Hippocampal formation (tissue), 2 donors: Measurements from ENCODE around the gene ETV2.
"Not testable (repeated sequence)": the region's sequence is repeated elsewhere in the genome, so short reads cannot be mapped to it uniquely, and the experiment has no call there.

ENCODE experiments used
- DNase-seq, 2 donors: peaks; one replicate each; lab custom pipeline; 2025; lab: John Stamatoyannopoulos, UW

ETV2 gene, protein sequence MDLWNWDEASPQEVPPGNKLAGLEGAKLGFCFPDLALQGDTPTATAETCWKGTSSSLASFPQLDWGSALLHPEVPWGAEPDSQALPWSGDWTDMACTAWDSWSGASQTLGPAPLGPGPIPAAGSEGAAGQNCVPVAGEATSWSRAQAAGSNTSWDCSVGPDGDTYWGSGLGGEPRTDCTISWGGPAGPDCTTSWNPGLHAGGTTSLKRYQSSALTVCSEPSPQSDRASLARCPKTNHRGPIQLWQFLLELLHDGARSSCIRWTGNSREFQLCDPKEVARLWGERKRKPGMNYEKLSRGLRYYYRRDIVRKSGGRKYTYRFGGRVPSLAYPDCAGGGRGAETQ

GRCh38 chr19:35641515-35642151, at the start of gene ETV2:
Gene ETV2 (plus strand): TSS chr19:35641745. CDS start chr19:35642461, 716 bp downstream.
- no peak for DNase-seq

GRCh38 chr19:35592226-35592625, 49.3 kb upstream of the ETV2 start:
- DNase-seq, result peak in 1 of 2 donors; percentile 3

- DNase-seq, result not testable (repeated sequence)
Measured at GRCh38 chr19:35595026-35595425, 46.5 kb upstream of the ETV2 start.

DNA sequence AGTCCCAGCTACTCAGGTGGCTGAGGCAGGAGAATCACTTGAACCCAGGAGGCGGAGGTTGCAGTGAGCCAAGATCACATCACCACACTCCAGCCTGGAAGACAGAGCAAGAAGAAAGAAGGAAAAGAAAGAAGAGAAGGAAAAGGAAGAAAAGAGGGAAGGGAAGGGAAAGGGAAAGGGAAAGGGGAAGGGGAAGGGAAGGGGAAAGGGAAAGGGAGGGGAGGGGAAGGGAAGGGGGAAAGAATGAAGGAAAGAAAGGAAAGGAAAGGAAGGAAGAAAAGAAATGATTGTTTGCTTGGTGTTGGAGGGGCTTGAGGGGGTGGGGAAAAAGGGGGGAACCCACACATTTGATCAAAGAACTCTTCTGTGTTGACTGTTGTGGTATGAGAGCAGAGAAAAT, 45.6 kb upstream of the ETV2 start:
- DNase-seq, result no peak

DNA sequence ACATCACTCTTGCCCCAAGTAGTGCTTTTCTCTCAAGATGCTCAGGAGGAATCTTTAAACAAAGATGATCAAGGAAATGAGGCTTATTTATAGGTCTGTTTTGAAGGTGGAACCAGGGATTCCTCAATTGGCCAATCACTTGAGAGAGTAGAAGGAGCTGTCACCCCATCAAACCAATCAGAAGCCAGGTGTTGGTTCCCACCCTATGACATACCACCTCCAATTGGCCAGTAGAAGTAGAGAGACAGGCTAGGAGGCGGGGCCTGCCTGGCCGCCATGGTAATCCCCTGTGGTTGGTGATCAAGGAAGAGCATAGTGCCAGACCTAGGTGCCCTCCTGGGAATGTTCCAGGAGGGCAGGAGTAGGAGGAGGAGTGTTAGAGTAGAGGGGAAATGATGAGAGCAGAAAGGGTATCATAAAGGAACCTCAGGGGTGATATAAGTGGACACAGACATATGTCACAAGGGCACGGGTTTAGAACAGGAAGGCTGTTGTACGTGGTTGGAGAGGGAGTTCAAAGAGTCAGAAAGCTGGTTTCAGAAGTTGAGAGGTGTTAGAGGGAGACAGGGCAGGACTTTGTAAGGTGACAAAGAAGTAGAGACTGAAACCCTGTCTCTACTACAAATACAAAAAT, 45.1 kb upstream of the ETV2 start:
- no peak for DNase-seq

- no peak for DNase-seq
Measured at GRCh38 chr19:35601971-35602370, 39.6 kb upstream of the ETV2 start.

DNA sequence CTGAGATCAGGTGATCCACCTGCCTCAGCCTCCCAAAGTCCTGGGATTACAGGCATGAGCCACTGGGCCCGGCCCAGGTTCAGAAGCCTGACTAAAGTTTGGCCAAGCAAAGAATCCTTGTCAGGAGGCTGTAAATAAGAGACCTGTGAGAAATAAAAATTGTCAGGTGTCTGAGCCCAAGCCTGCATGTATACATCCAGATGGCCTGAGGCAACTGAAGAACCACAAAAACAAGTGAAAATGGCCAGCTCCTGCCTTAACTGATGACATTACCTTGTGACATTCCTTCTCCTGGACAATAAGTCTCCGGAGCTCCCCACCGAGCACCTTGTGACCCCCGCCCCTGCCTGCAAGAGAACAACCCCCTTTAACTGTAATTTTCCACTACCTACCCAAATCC, 37.1 kb upstream of the ETV2 start:
- DNase-seq, result not testable (repeated sequence)

DNA sequence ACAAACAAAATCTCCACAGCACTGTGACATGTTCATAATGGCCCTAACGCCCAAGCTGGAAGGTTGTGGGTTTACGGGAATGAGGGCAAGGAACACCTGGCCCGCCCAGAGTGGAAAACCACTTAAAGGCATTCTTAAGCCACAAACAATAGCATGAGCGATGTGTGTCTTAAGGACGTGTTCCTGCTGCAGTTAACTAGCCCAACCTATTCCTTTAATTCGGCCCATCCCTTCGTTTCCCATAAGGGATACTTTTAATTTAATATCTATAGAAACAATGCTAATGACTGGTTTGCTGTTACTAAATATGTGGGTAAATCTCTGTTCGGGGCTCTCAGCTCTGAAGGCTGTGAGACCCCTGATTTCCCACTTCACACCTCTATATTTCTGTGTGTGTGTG, 34.4 kb upstream of the ETV2 start:
- not testable (repeated sequence) for DNase-seq

- DNase-seq, result no peak
Measured at GRCh38 chr19:35607661-35608060, 33.9 kb upstream of the ETV2 start.

DNA sequence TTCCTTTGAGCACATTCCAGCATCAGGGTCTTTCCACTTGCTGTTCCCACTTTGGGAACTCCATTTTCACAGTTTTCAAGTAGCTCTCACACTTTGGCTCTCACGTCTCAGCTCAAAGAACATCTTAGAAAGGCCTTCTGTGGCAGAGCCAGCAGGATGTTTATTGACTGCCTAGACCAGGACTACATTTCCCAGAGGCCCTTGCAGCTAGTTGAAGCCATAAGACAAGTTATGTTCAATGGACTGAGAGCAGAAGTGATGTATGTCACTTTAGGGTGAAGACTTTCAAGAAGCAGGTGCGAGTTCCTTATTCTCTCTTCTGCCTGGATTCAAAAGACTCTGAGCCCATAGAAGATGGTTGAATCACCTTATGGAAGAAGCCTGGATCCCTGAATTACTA, 33.3 kb upstream of the ETV2 start:
- DNase-seq, result no peak

GRCh38 chr19:35609851-35610353, 31.6 kb upstream of the ETV2 start:
- DNase-seq, result no peak

- DNase-seq, result no peak
Measured at GRCh38 chr19:35612224-35612558, 29.4 kb upstream of the ETV2 start.

DNA sequence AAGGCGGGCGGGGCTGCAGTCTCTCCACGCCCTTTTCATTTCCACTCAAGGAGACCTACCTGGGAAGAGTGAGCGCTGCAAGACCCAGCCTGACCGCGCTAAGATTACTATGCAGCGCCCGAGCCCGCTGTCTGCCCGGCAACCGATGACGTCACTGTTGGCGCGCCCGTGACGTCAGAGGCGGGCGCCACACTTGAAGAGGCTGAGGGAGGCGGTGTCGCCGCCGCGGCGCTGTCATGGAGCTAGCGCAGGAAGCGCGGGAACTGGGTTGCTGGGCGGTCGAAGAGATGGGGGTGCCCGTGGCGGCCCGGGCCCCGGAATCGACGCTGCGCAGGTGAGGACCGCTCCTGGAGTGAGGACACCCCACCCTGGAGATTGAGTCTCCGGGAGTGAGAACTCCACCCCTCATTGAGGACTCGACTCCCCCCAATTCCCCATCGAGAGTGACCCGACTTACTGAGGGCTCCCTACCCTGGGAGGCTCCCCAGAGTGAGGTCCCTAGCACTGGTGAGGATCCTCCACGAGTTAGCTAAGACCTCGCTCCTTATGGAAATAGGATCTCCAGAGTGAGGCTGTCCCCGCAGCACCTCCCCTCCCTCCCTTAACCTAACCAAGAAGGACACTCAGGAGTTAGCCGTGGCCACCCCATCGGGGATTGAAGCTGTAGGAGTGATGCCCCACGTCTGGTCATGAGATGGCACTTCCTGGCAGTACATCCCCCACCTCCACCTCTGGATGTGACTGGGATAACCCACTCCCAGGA, 28.8 kb upstream of the ETV2 start, which contains the start of gene HAUS5:
Gene HAUS5, plus strand, starts transcription at position 177 of the 763 bp plus-strand sequence. Its CDS starts 60 bp downstream, at position 237.
- DNase-seq, result peak; percentile 68 to 80

DNA sequence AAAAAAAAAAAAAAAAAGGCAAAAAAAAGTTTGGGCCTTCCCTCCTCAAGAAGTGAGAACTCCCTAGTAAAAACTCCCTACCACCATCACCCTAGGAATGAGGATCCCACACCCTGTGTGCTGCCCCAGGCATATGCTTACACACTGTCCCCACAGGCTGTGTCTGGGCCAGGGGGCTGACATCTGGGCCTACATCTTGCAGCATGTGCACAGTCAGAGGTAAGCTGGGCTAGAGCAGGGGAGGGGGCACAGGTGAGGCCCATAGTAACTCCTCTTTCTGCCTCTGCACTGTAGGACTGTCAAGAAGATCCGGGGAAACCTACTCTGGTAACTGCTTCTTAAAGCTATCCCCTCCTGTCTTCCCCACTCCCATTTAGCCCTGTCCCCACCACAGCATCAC, 28.0 kb upstream of the ETV2 start:
- no peak for DNase-seq

GRCh38 chr19:35615036-35615435, 26.5 kb upstream of the ETV2 start:
- DNase-seq, result no peak

GRCh38 chr19:35618857-35619256, 22.7 kb upstream of the ETV2 start:
- no peak for DNase-seq

- DNase-seq, result no peak
Measured at GRCh38 chr19:35619290-35619923, 22.1 kb upstream of the ETV2 start.

- DNase-seq, result no peak
Measured at GRCh38 chr19:35620001-35620400, 21.5 kb upstream of the ETV2 start.

- DNase-seq, result no peak
Measured at GRCh38 chr19:35621708-35622107, 19.8 kb upstream of the ETV2 start.

- DNase-seq, result no peak
Measured at GRCh38 chr19:35622750-35623149, 18.8 kb upstream of the ETV2 start.

DNA sequence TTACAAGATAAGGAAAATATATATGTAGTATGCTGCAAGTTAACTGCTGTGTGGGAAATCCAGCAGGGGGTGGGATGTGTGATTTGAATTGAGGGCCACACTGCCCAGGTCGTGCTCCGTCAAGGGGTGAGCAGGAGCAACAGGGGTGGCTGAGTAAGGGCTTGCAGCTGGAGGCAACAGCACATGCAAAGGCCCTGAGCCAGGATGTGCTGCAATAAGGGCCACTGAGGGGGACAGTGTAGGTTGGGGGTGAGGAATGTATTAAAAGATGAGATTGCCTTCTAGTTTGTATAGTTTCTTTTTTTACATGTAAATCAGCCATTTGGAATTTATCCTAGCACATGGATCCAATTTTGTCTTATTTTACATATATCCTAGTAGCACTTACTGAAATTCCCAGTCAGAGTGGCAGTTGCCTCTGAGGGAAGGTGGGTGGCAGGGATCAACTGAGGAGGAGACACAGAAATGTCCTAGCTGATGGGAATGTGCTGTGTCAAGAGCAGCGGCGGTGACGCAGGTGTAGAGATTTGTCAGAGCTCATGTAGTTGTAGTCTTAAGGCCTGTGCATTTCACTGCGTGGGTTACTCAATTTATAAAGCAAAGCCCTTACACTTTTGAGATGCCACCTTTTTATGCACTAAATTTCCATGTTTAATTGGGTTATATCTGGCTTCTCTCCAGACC, 18.1 kb upstream of the ETV2 start:
- no peak for DNase-seq
